GM19397 (cell line): ENCODE measurements around the gene DVL2.
"Not testable (repeated sequence)": the region's sequence is repeated elsewhere in the genome, so short reads cannot be mapped to it uniquely, and the experiment has no call there.

Source experiments
- ATAC-seq: cut with Tn5 transposase; IDR thresholded peaks from one replicate; pipeline ENCODE4 v1.9.1; 2021; ENCODE audit warnings: mild to moderate bottlenecking, moderate library complexity; ENCODE audit not compliant: unreplicated experiment

DVL2 gene

GRCh38 chr17:7256766-7257456 lies 22.6 kb upstream of the DVL2 start:
- ATAC-seq, result no peak

- ATAC-seq, result no peak
Measured at GRCh38 chr17:7254511-7254910, 20.2 kb upstream of the DVL2 start.

- ATAC-seq, result no peak
Measured at GRCh38 chr17:7253082-7253481, 18.8 kb upstream of the DVL2 start.

GRCh38 chr17:7252176-7253043 lies 18.1 kb upstream of the DVL2 start, which contains the start of gene ELP5:
TSS of gene ELP5 (plus strand) at chr17:7252215. CDS start at chr17:7252551, 336 bp downstream.
- ATAC-seq, result peak; percentile 45

GRCh38 chr17:7251661-7252175 lies 17.4 kb upstream of the DVL2 start, which contains the start of gene CTDNEP1:
TSS of gene CTDNEP1 (minus strand) at chr17:7251734. CDS start at chr17:7251296, 438 bp downstream.
- peak; percentile 81 for ATAC-seq

- ATAC-seq, result no peak
Measured at GRCh38 chr17:7250695-7251627, 16.6 kb upstream of the DVL2 start.

- ATAC-seq, result no peak
Measured at GRCh38 chr17:7249830-7250229, 15.5 kb upstream of the DVL2 start.

- ATAC-seq, result no peak
Measured at GRCh38 chr17:7249214-7249613, 14.9 kb upstream of the DVL2 start.

GRCh38 chr17:7248796-7249195 lies 14.5 kb upstream of the DVL2 start:
- no peak for ATAC-seq

GRCh38 chr17:7246779-7247178 lies 12.5 kb upstream of the DVL2 start:
- no peak for ATAC-seq

GRCh38 chr17:7243838-7244237 lies 9.5 kb upstream of the DVL2 start:
- ATAC-seq, result not testable (repeated sequence)

GRCh38 chr17:7243453-7243729 lies 9.1 kb upstream of the DVL2 start:
- ATAC-seq, result no peak

GRCh38 chr17:7242717-7243452 lies 8.6 kb upstream of the DVL2 start:
- ATAC-seq, result peak; percentile 42

- ATAC-seq, result peak; percentile 29
Measured at GRCh38 chr17:7241783-7242716, 7.7 kb upstream of the DVL2 start, which contains the start of gene GABARAP. TSS of gene GABARAP (minus strand) at chr17:7242449. CDS start at chr17:7242330, 119 bp downstream.

GRCh38 chr17:7241090-7241733 lies 6.9 kb upstream of the DVL2 start:
- ATAC-seq, result no peak

- ATAC-seq, result no peak
Measured at GRCh38 chr17:7240375-7240774, 6.1 kb upstream of the DVL2 start.

GRCh38 chr17:7239091-7240027 lies 5.0 kb upstream of the DVL2 start, which contains the start of gene PHF23:
TSS of gene PHF23 (minus strand) at chr17:7239457. CDS start at chr17:7239279, 178 bp downstream.
- ATAC-seq, result peak; percentile 55
